ENCODE measurements around the gene COL11A1.

The COL11A1 gene

DNA sequence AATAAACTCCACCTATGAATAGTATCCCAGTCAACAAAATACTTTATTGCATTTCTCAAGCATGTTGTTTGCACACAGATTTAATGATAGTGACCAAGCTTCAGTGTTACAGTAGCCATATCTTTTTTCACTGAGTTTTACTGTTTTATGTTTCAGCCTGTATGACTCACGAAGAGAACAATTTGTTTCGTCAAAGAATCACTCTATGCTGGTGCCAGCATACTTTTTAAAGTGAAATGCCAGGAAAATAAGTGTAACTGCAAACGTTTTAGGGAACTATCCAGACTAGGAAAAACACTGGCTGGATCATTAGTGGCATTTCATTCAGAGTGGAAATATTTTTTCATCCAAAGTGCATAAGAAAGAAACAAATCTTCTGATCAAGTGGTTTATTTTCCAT lies 210.8 kb downstream of the COL11A1 start:
- DNase-seq, result no peak

DNA sequence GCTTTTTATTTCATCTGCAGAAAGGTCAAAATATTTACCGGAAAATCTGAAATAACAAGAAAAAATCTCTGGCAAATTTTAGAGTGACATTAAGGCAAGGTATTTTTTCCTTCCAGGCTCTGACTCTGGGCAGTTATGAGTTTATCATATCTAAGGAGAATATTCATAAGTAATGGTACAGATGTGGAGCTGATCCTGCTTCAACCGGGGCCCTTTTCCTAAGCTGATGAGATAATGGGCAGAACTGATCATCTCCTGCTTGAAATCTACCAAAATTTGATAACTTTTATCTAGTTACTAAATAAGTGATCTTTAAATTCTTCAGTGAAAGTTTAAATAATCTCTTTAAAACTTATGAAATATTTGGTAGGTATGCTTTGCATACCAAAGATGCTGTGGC lies 211.6 kb downstream of the COL11A1 start:
- DNase-seq, result no peak

DNA sequence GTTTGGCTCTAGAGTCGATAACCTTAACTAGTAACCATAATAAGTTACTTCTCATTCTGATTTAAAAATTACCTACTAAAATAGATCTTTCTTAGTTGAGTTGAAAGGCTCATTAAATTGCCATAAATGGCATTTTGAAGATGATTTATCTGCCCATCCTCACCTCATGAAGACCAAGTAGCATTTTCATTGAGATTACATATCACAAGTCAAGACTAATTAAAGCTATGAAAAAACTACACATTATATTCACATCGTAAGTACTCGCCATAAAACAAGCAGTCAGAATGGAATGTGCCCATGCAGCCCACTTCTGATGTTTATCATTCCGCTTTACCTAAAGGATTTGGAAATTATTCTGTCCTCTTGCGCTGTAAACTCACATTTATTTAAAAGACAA lies 212.0 kb downstream of the COL11A1 start:
- no peak for DNase-seq

DNA sequence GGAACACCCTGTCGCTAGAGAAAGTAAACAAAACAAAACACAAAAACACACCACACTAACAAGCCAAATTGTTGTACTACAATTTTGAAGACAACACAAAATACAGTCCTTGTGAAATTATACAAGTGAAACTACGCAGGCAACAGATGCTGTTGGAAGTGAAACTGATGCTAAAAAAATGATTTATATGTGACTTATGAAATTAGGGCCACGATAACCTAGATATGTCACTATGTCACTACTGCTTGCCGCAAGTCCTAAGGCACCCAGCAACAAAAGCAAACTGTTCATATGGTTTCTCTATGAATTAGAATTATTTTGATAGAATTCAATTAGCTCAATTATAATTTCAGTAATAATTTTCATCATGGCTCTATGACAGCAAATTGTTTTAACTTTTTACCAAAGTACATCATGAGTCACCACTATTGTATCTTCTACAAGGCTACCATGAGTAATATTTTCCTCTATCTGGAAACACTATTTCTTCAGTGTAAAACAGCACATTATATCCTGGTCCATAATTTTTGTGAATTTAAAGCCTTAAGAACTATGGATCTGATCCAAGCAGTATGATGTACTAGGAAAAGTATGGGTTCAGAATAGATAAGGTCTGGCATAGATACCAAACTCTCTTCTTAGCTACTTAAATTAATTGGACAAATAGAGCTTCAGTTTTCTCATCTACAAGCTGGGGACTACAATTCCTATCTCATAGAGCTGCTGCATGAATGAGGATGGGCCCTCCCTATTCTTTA lies 216.3 kb downstream of the COL11A1 start:
- DNase-seq, result no peak

DNA sequence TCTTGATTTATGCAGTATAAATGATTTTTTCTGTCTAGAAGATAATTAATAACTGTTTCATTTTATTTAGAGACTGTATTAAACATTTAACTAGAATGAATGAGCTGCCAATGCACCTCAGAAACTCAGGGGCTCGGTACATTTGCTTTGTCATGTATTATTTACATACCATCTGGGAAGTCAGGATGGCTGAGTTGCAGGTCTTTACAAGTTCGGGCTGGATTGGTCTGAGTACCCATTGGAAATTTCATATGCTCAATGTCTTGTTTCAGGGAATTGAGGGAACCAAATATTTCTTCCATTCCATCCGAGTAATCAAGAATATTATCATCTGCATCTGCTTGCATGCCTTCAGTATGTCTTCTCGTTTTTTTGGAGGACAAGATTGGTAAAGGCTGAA lies 221.7 kb downstream of the COL11A1 start:
- no peak for DNase-seq

DNA sequence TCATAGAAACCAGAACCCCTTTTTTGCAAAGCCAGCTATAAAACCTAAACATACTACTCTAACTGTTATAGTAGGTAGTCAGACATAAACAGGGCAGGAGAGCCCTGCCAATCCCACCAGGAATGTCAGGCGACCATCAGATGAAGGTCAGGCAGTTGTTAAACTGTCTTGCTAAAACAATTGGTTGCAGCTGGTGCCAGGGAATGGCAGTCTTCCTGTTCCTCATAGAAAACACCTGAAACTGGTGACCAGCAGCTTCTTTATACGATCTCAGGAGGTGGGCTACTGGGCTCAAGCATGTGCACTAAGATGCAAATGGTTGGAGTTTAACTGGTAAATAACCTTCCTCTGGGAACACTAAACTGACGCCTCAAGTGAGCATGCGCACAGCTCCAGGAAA lies 224.1 kb downstream of the COL11A1 start:
- no peak for DNase-seq

DNA sequence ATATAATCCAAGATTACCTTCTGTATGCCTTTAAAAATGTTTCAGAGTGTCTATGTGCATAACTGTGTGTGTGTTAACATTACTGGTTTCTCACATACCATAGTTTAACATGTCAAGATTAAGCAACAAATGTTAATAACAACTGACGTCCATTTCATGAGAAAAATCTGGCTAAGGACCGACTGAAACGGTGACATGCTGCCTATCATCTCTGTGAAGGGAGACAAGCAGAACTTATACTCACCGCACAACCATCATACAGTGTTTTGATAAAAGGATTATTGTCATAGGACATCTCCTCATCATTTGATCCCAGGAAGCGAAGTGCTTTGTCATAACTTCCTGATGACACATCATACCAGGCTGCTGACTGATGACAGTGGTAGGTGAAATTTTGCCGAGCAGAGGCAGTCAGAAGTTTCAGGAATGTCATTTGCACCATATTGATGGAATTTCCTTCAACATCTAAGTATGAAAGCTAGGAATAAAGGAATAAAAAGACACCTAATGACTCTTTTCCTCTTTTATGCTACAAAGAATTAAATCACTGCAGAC lies 228.8 kb downstream of the COL11A1 start:
- no peak for DNase-seq

DNA sequence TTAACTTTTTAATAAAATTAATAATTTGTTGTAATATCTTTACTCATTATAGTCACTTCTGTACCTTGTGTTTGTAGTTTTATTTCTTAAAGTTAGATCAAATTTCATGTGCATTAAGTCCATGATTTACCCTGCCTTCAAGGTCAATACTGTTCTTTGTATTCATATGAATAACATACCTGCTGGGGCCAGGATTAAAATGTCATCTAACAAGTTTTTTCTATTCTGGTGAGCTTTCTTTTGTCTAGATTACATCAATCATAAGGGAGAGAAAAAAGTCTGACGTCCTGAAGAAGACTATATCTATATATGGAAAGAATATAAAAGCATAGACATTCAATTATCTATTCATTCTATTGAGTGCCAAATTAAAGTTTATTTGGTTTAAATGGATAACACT lies 232.6 kb downstream of the COL11A1 start:
- DNase-seq, result no peak

DNA sequence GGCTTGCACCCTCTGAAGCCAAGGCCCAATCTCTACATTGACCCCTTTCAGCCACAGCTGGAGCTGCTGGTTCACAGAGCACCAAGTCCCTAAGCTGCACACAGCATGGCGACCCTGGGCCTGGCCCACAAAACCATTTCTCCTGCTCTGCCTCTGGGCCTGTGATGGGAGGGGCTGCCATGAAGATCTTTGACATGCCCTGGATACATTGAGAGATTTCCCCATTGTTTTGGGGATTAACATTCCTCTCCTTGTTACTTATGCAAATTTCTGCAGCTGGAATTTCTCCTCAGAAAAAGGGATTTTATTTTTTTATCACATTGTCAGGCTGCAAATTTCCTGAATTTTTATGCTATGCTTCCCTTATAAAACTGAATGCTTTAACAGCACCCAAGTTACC lies 235.8 kb downstream of the COL11A1 start:
- DNase-seq, result no peak

DNA sequence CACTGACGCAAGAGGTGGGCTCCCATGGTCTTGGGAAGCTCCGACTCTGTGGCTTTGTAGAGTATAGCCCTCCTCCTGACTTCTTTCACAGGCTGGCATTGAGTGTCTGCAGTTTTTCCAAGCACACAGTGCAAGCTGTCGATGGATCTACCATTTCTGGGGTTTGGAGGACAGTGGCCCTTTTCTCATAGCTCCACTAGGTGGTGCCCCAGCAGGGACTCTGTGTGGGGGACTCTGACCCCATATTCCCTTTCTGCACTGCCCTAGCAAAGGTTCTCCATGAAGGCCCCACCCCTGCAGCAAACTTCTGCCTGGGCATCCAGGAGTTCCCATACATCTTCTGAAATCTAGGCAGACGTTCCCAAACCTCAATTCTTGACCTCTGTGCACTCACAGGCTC lies 236.2 kb downstream of the COL11A1 start:
- DNase-seq, result no peak

DNA sequence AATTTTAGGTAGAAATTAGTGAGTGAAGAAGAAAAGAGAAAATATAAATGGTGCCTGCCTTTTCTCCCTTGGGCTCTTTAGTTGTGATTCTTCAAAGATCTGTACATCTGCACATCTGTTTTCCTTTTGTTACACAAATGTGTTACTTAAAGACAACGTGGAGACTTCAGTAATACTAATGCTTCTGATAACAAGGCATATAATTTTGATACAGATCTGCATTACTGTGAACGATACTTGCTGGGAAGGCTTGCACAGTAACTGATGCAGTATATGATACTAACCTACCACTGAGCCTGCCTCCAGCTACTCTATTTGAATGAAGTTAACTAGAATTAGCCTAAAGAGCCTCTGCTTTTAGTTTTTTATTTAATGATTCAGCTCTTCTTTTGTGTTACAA lies 244.6 kb downstream of the COL11A1 start:
- DNase-seq, result no peak

DNA sequence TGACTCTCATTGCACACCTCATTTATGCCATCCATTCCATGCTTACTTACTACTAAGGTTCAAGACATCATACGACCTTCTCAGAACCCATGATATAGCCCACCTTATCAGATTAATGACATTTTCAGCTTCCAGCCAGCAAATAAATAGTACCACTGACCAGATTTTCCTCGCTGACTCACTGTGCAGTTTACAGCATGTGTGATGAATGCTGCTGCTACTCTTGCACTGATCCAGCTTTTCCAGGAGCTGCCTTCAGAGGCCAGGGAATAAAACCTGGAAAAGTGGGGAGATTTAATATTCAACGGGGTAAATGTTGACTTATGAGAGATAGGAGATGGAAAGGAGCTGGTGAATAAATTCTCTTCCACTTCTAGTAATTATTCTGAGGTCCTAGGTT lies 247.1 kb downstream of the COL11A1 start:
- no peak for DNase-seq

DNA sequence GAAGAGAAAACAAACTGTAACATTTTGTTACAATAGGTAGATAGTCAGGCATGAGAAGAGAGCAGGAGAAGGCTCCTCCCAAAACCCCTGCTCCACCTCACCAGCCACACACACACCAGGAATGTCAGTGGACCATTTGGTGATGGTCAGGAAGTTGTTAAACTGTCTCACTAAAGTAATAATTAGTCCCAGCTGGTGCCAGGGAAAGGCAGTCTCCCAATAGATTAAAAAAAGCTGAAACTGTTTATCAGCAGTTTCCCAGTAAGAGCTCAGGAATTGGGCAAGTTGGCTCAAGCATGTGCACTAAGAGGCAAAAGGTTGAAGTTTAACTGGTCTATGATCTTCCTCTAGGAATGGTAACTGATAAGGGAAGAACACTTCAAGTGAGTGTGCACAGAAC lies 249.6 kb downstream of the COL11A1 start:
- peak; percentile 76 for DNase-seq

DNA sequence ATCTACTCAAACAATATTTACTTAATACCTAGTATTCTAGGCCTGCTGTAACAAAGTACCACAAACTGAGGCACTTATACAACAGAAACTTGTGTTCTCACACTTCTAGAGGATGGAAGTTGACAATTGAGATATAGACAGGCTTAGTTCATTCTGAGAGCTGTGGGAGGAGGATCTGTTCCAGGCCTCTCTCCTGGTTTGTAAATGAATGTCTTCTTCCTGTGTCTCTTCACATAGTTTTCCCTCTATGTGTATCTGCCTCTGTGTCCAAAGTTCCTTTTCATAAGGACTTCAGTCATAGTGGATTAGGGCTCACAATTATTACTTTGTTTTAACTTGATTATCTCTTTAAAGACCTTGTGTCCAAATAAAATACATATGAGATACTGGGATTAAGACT lies 251.1 kb downstream of the COL11A1 start:
- no peak for DNase-seq

DNA sequence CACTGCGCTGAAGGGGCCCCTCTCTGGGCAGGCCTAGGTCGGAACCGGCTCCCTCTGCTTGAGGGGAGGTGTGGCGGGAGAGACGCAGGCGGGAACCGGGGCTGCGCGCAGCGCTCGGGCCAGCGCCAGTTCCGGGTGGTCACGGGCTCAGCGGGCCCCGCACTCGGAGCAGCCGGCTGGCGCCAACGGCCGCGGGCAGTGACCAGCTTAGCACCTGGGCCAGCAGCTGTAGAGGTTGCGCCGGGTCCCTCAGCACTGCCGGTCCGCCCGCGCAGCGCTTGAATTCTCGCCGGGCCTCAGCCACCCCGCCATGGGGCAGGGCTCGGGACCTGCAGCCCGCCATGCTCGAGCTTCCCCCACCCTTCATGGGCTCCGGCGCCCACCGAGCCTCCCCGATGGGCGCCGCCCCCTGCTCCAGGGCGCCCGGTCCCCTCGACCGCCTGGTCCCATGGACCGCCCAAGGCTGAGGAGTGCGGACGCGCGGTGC lies 254.6 kb downstream of the COL11A1 start:
- DNase-seq, result no peak

DNA sequence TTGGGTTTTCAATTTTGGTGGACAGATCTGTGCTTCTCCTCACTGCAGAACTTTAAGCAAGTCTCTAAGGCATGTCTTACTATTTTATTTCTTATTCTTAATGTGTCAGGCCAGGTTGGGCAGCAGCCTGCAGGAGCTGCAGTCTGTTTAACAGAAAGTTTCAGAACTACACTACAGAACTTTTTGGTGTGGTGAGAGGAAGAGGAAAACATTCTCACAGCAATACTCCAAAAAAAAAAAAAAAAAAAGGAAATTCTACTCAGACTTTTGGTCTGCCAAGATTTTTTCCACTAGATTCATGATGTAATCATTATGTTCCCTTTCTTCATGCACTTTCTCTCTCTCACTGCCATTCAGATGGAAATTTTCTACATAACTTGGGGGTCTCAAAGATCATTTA lies 255.2 kb downstream of the COL11A1 start:
- DNase-seq, result no peak

DNA sequence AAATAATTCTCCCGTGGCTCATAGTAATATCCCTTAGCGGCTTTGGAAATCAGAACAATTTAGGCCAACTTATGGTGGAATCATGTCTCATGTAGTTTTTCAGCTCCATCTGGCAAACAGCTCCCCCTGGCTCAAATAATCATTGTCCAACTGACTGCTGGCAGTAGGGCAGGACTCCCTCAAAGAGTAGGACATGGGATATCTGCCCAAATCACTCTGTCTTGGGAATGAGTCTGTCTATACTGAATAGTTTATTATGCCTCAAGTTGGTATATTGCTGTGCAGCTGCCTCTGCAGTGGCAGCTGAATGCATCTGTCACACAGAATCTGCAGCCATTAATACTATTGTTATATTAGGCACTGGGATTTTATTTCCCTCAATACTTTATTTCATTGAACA lies 255.7 kb downstream of the COL11A1 start:
- DNase-seq, result no peak

DNA sequence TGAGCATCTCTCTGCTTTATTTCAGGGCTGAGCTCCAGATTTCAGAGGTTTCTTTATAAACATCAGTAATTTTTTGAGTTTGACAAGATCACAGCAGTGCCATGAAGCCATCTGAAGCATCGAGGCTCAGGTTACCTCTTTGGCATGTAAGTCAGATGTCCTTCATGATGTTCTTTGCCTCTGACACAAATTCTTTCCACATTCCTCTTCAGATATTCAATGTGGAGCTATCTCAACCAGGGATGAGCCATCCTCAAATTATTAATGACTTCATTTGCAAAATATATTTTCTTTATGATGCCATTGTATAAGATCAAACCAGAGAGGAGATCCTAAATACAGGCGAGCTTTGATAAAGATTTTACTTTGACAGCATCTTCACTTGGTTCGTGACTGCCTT lies 256.7 kb downstream of the COL11A1 start:
- DNase-seq, result no peak

DNA sequence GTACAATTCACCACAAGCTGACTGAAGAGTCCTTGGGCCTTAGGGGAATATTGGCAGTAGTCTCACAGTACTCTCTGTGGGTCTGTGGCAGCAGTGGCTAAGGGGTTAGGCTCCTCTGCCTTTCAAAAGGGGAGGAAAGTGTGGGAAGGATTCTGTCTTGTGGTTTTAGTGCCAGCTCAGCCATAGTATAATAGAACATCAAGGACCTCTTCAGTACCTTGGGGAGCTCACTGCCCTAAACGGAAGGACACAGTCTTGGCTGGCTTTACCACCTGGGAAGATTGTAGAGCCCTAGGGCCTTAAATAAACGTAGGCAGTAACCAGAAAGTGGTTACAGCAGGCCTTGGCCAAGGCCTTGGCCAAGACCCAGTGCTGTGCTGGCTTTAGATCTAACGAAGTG lies 265.7 kb downstream of the COL11A1 start:
- DNase-seq, result no peak

DNA sequence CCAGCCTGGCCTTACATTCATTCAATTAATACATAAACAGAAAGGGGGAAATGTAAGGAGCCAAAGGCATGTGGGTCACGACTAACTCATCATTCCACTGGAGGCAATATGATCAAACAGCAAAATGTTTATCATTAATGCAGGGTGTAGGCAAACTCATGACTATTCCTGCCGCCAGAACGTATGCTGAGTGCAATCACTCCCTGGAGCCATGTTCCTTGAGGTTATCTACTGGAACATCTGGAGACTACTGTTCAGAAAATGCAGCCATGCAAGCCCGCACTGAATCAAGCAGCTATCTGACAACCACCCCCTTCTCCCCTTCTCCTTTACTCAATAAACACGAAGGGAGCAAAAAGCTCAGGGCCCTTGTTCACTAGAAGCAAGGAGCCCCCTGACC lies 267.6 kb downstream of the COL11A1 start:
- no peak for DNase-seq

DNA sequence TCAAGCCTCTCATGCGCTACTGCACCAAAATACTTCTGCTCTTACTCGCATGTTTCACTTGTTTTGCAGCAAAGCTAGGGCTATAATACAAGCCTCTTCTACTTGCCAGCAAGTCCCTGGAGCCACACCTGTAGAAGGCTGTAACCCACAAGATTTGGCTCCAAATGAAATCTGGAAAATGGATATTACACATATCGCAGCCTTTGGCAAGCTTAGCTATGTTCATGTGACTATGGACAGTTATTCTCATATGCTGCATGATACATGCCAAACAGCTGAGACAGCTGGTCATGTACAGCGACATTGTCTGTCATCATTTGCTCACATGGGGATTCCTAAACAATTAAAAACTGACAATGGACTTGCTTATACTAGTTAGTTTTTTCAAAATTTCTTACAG lies 270.3 kb downstream of the COL11A1 start:
- DNase-seq, result no peak

DNA sequence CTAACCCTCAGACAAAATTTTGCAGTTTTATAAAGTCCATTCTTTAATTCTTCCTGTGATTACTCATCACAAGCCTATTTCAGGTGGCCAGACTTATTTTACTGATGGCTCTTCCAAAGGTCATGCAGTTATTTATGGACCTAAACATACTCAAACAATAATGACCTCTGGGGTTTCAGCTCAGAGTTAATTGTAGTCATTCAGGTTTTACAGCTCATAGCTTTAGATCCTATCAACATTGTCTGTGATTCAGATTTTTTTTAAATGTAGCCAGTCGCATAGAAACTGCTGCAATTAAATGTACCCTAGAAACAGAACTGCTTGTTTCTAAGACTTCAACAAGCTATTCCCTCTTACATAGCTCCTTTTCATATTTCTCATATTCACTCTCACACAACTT lies 270.8 kb downstream of the COL11A1 start:
- no peak for DNase-seq

DNA sequence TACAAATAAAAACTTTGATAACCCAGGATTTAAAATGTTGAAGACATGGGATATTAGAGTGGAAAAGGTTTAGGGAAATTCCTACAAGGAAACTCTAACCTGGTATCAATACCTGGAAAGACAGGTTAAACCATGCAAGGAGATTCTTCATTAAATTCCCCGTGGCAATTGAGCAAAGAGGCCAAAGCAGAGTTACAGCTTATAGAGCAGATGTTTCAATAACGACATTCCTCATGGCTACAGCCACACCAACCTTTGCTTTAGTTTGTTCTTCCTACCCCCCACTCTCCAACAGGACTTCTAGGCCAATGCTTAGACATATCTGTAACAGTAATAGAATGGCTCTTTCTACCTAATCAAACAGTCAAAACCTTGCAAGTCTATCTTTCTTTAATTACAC lies 271.3 kb downstream of the COL11A1 start:
- peak; percentile 50 for DNase-seq

DNA sequence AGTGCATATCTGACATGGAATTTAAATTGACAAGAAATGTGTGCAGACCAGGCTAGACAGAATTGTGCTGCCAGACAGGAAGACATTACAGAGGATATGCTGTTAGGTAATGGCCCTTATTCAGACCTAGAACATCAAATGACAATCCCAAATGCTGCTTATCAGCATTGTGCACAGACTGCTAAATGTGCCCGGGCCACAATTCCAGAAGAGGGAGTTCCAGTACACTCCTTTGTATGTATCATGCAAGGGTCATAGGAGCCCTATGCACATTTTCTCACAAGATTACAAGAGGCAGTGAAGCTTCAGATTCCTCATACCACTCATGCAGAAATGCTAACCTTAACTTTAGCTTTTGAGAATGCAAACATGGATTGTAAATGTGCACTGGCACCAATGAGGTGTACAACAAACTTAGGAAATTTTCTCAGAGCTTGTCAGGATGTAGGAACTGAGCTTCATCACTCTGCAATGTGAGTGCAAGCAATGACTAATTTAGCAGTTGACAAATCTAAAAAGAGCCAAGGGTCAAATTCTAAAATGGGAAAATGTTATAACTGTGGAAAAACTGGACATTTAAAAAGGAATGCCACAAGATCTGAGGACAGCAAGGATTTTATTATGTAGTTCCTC lies 273.5 kb downstream of the COL11A1 start:
- DNase-seq, result peak; percentile 61

DNA sequence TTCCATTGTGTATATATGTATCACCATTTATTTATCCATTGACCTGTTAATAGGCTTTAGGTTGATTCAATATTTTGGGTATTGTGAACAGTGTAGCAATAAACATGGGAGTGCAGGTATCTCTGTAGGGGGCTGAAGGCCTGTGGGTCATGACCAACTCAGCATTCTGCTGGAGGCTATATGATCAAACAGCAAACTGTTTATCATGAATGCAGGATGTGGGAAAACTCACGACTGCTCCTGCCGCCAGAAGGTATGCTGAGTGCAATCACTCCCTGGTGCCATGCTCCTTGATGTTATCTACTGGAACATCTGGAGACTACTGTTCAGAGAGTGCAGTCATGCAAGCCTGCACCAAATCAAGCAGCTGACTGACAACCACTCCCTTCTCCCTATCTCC lies 275.2 kb downstream of the COL11A1 start:
- DNase-seq, result peak; percentile 93

All from islet precursor cell (in vitro differentiated cells).